Loucy (cell line): ENCODE results near the gene RABIF.

ENCODE experiments used
- EZH2phosphoT487 ChIP-seq: fragments of 200-600 bp; IDR thresholded peaks from 2 replicates; pipeline ENCODE4 v1.6.1; 2018; ENCODE audit warnings: antibody characterized with exemption, mild to moderate bottlenecking, moderate library complexity, borderline replicate concordance
- TF ChIP-seq, protein P1 (sequence below): fragments of 200-600 bp; sonication (generic); conservative IDR thresholded peaks from 2 replicates; pipeline ENCODE4 v1.5.1; 2014; ENCODE audit warnings: mild to moderate bottlenecking, antibody characterized with exemption, low read length

GRCh38 chr1:202858789-202859414, 30.0 kb downstream of the RABIF start:
- TF ChIP-seq, protein P1, sequence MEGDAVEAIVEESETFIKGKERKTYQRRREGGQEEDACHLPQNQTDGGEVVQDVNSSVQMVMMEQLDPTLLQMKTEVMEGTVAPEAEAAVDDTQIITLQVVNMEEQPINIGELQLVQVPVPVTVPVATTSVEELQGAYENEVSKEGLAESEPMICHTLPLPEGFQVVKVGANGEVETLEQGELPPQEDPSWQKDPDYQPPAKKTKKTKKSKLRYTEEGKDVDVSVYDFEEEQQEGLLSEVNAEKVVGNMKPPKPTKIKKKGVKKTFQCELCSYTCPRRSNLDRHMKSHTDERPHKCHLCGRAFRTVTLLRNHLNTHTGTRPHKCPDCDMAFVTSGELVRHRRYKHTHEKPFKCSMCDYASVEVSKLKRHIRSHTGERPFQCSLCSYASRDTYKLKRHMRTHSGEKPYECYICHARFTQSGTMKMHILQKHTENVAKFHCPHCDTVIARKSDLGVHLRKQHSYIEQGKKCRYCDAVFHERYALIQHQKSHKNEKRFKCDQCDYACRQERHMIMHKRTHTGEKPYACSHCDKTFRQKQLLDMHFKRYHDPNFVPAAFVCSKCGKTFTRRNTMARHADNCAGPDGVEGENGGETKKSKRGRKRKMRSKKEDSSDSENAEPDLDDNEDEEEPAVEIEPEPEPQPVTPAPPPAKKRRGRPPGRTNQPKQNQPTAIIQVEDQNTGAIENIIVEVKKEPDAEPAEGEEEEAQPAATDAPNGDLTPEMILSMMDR, result no peak
- TF ChIP-seq EZH2phosphoT487, result no peak
